DOHH2 (cell line): ENCODE data around the gene TEAD3.

Source experiments
- H3F3A ChIP-seq: fragments of 200-600 bp; sonication (generic), shearing (Covaris generic); 2 replicates; pipeline ENCODE4 v1.6.0; 2016; ENCODE audit warnings: antibody characterized with exemption, mild to moderate bottlenecking; ENCODE audit not compliant: control insufficient read depth, insufficient read depth
- H3K27ac ChIP-seq: fragments of 200-600 bp; sonication (generic); 2 replicates; pipeline ENCODE4 v1.5.1; 2014; ENCODE audit warnings: low read depth, mild to moderate bottlenecking, low read length, moderate library complexity
- H3K27me3 ChIP-seq: fragments of 200-600 bp; sonication (generic); 2 replicates; pipeline ENCODE4 v1.6.1; 2014; ENCODE audit warnings: mild to moderate bottlenecking, low read length, mixed read lengths; ENCODE audit not compliant: control insufficient read depth
- H3K36me3 ChIP-seq: fragments of 200-600 bp; sonication (generic); 2 replicates; pipeline ENCODE4 v1.6.1; 2014; ENCODE audit warnings: mild to moderate bottlenecking, low read length, moderate library complexity, mixed read lengths; ENCODE audit not compliant: control insufficient read depth
- H3K4me1 ChIP-seq: fragments of 200-600 bp; sonication (generic); 2 replicates; pipeline ENCODE4 v1.6.1; 2014; ENCODE audit warnings: mild to moderate bottlenecking, low read length, mixed read lengths; ENCODE audit not compliant: control insufficient read depth
- H3K4me2 ChIP-seq: fragments of 200-600 bp; sonication (generic); 2 replicates; pipeline ENCODE4 v1.6.0; 2014; ENCODE audit warnings: mild to moderate bottlenecking, low read length, moderate library complexity
- H3K4me3 ChIP-seq: fragments of 200-600 bp; sonication (generic); 2 replicates; pipeline ENCODE4 v1.5.1; 2014; ENCODE audit warnings: mild to moderate bottlenecking, low read length, mixed read lengths
- H3K79me2 ChIP-seq: fragments of 200-600 bp; sonication (generic); 2 replicates; pipeline ENCODE4 v1.6.1; 2014; ENCODE audit warnings: mild to moderate bottlenecking, low read length, mixed read lengths; ENCODE audit not compliant: control insufficient read depth
- H3K9me2 ChIP-seq: fragments of 200-600 bp; sonication (generic); replicated peaks from 2 replicates; pipeline ENCODE4 v1.6.1; 2014; ENCODE audit warnings: mild to moderate bottlenecking, low read length, mixed read lengths; ENCODE audit not compliant: control insufficient read depth
- H3K9me3 ChIP-seq: fragments of 200-600 bp; sonication (generic); 2 replicates; pipeline ENCODE4 v1.6.1; 2014; ENCODE audit warnings: antibody characterized with exemption, low read length, mixed read lengths; ENCODE audit not compliant: control insufficient read depth, insufficient read depth
- H4K20me1 ChIP-seq: fragments of 200-600 bp; sonication (generic); 2 replicates; pipeline ENCODE4 v1.6.0; 2014; ENCODE audit warnings: low read depth, mild to moderate bottlenecking, antibody characterized with exemption, low read length, moderate library complexity; ENCODE audit not compliant: control insufficient read depth, insufficient read depth
- CTCF ChIP-seq: fragments of 200-600 bp; sonication (generic); IDR thresholded peaks from one replicate; pipeline ENCODE4 v1.5.1; 2014; ENCODE audit warnings: antibody characterized with exemption, mild to moderate bottlenecking, low read depth, low read length; ENCODE audit not compliant: poor library complexity, severe bottlenecking
- EZH2phosphoT487 ChIP-seq: fragments of 200-600 bp; sonication (generic); IDR thresholded peaks from 2 replicates; pipeline ENCODE4 v1.6.1; 2017; ENCODE audit warnings: borderline replicate concordance, mild to moderate bottlenecking, antibody characterized with exemption, low read length, moderate library complexity, mixed read lengths

The TEAD3 gene

GRCh38 chr6:35428421-35429149 is 68.3 kb downstream of the TEAD3 start:
- Histone ChIP-seq H3K27me3 (no peaks in the 10 kb centered on the region), H3K4me3 (no peak overlapping the region), H3K4me2 (no peak overlapping the region), H3F3A (no peaks in the 10 kb centered on the region; the same call in 1 of the 2 replicates), H4K20me1 (no peaks in the 10 kb centered on the region), H3K79me2 (no peaks in the 10 kb centered on the region), H3K9me2 (no peaks in the 10 kb centered on the region), H3K36me3 (peaks cover 30% of the 10 kb centered on the region), H3K4me1 (peaks cover 22% of the 10 kb centered on the region), H3K27ac (no peak overlapping the region), H3K9me3 (peaks cover 20% of the 10 kb centered on the region)
- TF ChIP-seq EZH2phosphoT487 (no peak), CTCF (no peak)

- no peak overlapping the region for H3K4me2 ChIP-seq
- H4K20me1 ChIP-seq: no peaks in the 10 kb centered on the region
- peaks cover 30% of the 10 kb centered on the region for H3K36me3 ChIP-seq
- no peaks in the 10 kb centered on the region for H3K27me3 ChIP-seq
- no peak overlapping the region for H3K4me3 ChIP-seq
- H3K4me1 ChIP-seq: peaks cover 22% of the 10 kb centered on the region
- H3K9me2 ChIP-seq: no peaks in the 10 kb centered on the region
- H3F3A ChIP-seq: no peaks in the 10 kb centered on the region; the same call in 1 of the 2 replicates
- TF ChIP-seq EZH2phosphoT487 (no peak), CTCF (no peak)
- H3K9me3 ChIP-seq: peaks cover 20% of the 10 kb centered on the region
- no peak overlapping the region for H3K27ac ChIP-seq
- H3K79me2 ChIP-seq: no peaks in the 10 kb centered on the region
Observed at GRCh38 chr6:35427851-35428321, 69.0 kb downstream of the TEAD3 start.

GRCh38 chr6:35427435-35427834 is 69.4 kb downstream of the TEAD3 start:
- Histone ChIP-seq H3K27me3 (no peaks in the 10 kb centered on the region), H4K20me1 (no peaks in the 10 kb centered on the region), H3F3A (no peaks in the 10 kb centered on the region; the same call in 1 of the 2 replicates), H3K9me2 (no peaks in the 10 kb centered on the region), H3K79me2 (no peaks in the 10 kb centered on the region), H3K4me2 (no peak overlapping the region), H3K27ac (no peak overlapping the region), H3K9me3 (peaks cover 20% of the 10 kb centered on the region), H3K4me3 (no peak overlapping the region), H3K4me1 (peaks cover 22% of the 10 kb centered on the region), H3K36me3 (peaks cover 30% of the 10 kb centered on the region)
- TF ChIP-seq EZH2phosphoT487: no peak
- no peak for TF ChIP-seq CTCF
